TTC549 (cell line): ENCODE results near the gene AEBP1.

ENCODE experiments used
- FAIRE-seq: peaks from 2 replicates; lab custom pipeline; 2012; peaks lifted over from hg19 to GRCh38; lab: Jason Lieb, UNC

The AEBP1 gene

DNA sequence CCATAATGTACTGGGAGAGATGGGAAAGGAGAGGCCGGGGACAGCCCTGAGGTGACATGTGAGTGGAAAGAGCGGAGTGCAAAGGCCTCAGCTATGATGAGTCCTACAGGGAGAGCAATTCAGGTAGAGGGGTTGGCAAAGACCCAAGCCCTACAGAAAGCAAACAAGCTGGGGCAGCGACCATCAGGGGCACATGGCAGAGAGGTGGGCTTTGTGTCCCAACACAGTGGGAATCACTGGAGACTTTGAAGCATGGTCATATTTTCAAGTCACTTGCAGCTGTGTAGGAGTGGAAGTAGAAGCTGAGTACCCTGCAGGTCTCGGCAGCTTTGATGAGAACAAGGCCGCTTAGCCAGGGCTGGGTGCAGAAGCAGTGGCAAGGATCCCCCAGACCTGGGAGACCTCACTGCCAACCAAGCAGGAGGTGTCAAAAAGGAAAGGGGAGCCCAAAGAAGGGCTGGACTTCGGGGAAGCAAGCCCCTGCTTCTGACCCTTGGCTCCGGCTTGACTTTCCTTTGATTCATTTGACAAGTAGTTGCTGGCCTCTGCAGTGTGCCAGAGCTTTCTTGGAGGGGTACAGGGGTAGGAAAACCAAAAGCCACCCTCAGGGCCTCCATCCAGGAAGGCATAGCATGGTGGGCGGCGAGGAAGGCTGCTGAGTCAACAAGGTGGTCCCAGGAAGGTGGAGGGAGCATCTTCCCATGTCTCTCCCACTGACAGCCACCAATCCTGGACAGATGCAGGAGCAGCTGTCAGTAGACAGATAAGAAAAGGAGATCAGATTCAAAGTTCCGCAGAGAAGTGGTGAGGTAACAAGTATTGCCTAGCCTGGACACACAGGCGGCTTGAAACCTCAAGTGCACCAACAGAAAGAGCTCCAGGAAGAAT lies 36.8 kb upstream of the AEBP1 start:
- FAIRE-seq: no peak

DNA sequence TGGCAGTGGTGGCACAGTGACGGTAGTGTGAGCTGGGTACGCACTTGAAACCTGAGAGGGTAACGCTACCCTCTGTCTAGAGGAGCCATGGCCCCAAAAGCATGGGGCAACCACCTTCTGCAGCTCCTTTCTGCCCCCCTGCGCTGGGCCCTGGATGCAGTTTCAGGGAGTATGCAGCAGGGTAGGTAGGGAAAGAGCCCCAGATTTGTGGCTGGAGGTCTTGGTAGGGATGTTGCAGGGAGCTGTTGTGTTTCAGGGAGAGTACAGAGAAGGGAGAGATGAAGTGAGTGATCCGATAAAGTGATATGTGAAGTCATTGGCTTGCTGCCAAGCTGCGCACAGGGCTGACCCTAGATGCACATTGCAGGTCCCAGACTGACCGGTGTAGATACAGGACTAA lies 36.1 kb upstream of the AEBP1 start:
- no peak for FAIRE-seq

DNA sequence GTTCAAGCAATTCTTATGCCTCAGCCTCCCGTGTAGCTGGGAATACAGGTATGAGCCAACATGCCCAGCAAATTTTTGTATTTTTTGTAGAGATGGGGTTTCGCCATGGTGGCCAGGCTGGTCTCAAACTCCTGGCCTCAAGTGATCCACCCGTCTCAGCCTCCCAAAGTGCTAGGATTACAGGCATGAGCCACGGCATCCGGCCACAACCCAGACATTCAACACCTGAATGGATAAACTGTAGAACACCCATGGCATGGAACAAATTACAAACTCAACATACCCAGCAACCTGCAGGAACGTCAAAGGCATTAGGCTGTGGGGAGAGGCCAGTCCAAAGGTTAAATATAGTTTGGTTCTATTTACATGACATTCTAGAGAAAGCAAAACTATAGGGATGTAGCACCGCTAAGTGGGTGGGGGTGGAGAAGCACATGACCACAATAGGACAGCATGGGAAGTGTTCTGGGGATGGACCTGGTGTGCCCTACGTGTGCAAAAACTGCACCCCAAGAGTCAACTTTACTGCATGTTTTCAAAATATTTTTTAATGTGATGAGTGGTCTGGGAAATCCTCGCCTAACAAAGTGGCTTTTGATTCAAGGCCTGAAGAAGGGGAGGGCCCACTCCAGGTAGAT lies 32.3 kb upstream of the AEBP1 start:
- FAIRE-seq: no peak

DNA sequence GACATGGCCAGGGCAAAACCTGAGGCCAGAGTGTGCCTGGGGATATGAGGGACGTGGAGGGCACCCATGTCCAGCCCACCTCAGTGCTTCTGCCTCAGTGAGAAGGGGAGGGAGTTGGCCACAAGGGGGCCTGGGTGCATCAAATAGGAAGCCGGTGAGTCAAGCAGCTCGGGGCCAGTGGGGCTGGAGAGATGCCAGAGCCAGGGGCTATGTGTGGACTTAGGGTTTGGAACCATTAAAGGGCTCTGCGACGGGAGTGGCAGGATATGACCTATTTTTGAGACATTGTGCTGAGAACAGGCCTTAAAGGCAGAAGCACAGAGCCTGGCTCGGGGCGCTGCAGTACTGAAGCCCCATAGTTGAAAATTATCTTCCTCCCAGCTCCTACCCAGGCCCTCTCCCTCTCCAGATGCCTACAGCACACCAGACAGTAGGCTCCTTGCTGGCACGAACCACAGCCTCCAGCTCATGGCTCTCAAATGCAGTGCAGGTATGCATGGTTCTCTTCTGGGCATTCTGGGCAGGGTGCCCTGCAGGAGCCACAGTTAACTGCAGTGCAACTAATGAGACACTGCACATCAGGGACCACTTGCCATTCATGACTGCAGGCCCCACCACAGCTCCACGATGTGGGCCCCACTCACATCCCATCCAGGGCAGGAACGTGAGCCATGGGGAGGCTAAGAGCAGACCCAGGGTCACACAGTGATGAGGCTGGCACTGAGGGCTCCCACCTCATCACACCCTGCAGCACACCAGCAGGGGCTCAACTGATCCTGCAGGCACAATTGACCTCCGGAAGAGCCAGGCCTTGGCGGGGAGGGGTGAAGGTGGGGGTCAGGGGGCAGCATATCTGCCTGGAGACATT lies 31.5 kb upstream of the AEBP1 start:
- FAIRE-seq: no peak

DNA sequence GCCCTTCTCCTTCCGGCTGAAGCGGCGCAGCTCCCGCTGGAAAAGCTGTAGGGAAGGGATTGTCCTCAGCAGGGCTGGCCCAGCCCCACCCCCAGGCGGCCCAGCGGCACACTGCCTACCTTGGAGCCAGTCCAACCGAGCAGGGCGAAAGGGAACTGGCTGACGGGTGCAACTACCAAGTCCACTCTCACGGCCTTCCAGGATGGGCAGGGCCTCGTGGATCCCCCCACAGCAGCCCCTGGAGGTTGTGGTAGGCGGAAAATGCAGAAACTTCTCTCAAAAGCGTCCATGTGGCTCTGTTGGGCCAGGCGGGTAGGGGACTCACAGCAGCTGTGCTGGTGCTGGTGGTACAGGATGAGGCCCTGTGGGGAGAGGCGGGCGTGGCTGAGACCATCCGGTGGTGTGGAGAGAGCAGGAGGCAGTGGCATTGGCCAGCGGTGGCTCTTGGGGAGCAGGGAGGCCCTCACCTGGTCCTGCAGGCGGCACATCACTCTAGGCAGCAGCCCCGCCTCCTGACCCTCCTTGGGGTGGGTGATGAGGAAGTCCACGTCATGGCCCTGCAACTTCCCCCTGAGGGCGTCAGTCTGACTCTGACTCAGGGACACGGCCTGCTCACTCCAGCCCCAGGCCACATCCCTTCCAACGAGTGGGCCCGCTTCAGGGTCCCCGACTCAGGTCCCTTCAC lies 30.3 kb upstream of the AEBP1 start:
- FAIRE-seq: no peak

DNA sequence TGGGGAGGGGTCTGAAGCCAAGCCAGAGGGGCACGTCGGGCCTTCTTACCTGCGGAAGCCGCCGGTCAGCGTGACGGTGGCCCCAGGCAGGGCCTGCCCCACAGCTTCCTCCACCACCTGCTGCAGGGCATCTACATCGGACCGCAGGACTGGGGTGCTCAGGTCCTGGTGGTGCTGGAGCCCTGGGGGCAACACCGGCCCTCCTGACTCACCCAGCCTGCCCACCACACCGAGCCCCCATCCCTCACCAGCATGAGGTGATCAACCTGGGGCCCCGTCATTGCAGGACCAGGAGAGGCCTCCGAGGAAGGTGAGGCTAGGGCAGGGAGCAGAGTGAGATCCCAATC lies 29.8 kb upstream of the AEBP1 start:
- no peak for FAIRE-seq

DNA sequence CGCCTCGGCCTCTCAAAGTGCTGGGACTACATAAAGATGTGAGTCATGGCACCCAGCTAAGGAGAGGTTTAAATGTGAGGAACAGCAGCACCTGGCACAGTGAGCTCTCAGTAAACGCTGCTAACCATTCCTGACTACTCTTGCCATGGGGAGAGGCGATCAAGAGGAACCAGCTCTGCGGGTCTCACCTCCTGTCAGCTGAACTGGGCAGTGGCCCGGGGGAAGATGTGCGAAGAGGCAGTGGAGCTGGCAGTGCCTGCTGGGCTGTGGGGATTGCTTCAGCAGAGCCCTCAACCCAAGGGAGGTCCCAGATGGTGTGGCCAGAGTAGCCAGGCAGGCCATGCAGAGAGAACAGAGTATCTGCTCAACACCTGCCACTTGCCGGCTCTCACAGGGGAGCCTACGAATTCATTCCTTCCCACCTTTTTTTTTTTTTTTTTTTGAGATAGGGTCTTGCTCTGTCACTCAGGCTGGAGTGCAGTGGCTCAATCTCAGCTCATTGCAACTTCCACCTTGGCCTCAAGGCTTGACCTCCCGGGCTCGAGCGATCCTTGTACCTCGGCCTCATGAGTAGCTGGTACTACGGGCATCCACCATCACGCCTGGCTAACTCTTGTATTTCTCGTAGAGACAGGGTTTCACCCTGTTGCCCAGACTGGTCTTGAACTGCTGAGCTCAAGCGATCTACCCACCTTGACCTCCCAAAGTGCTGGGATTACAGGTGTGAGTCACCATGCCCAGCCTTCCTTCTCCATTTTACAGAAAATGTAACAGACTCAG lies 28.7 kb upstream of the AEBP1 start:
- FAIRE-seq: no peak

DNA sequence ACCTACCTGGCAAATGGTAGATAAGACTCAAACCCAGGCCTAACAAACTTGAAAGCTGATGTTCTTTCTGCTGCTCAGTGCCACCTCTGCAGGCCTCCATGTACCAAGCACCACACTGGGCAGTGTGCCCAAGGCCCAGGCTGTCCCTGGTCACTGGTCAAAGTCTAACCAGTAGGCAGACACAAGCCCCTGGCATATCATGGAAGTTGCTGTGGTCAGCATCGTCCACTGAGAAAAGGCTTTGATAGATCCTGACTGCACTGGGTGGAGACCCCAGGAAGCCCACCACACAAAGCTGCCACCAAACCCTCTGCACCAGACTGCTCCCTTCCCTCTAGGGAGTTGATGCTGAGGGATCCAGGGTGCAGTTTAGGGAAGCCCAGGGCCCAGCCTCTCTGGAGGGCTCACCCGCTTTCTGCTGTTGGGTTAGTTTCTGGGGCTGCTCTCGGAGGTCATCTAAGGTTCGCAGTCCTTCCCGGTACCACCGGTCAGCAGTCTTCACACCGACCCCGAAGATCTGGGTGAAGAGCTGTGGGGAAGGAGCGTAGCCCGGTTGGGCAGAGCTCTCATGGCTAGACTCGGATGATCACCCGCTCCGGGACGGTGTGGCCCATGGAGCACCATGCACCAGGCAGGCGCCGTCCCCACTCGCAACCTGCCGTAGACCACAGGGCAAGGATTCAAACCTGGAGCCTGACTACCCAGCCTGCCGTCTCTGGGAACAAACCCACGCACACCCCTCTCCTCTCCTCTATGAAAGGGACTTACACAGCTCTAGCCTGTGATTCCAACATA lies 27.8 kb upstream of the AEBP1 start:
- no peak for FAIRE-seq

DNA sequence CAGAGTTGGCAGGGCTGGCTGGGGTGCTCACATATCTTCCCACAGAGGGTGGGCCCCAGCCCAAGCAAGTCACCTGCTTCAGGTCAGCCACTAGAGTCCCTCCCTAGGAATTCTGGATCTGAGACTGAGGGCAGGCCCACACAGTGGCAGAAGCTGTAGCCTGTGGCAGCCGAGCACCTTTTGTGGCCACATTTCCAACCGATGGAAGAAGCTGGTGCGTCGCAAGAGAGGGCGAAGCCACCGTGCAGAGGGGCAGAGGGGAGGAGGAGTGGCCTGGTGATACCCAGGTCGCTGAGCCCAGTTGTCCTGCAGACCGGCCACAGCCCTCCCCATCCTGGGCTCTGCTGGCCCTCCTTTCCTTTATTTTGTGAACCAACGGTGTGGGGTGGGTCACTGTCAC lies 27.1 kb upstream of the AEBP1 start:
- FAIRE-seq: no peak

DNA sequence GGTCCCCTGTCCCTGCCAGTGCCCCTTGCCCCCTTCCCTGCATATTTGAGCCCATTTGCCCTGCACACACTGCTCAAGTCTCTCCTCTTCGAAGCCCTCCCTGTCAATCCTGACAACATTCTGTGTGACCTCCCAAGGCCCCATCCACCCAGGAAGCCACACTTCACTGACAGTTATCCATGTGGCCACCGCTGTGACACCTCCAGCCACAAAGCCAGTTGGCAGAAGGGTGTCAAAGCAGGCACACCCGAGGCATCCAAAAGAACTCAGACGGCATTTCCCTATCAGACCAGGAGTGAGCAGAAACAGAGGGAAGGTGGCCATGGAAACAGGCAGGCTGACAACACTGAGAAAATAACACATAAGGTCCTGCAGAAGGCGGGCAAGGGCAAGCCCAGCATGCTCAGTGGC lies 26.5 kb upstream of the AEBP1 start:
- FAIRE-seq: no peak

DNA sequence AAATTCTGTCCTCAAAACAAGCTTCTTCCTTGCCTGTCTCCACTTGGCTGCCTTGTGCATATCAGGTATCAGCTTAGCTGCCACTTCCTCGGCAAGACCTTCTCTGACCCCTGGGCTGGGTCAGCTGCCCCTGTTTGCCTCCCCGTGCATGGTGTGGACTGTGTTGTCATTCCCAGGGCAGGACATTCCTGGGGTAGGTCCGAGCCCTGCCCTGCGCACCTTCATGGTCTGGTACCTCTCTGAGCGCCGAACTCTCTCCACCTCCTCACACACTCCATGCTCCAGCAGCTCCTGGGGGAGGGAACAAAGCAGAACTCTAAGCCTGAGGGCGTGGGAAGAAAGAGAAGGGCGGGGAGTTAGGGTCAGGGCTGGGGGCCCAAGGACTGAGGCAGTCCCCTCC lies 25.6 kb upstream of the AEBP1 start:
- no peak for FAIRE-seq

DNA sequence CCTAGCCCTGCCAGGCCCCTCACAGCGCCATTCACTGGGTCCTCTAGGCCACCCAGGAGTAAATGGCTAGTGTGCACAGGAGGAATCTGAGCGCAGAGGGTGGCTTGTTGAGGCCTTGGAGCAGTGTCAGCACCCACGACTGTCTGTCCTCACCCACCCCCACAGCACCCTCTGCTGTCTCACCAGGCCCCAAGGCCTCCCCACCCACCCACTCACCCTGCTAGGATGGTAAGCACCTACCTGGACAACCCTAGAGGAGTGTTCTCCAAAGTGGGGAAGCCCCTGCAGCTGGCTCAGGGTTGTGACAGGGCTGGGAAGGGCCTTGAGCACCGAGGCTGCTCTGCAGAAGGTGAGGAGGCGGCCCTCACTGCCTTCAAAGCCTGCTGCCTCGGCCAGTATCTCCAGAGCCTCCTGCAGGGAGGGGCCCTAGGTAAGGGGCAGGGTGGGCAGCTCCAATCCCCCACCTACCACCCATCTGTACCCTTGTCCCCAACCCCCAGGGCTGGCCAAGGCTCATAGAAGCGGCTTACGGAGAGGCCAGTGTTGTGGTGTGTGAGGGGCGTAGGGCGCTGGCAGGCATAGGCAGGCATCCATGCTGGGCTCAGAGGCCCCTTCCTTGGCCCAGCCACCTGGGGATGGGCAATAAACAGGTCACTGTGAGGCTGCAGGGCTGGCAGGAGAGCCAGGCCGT lies 24.7 kb upstream of the AEBP1 start:
- FAIRE-seq: no peak

DNA sequence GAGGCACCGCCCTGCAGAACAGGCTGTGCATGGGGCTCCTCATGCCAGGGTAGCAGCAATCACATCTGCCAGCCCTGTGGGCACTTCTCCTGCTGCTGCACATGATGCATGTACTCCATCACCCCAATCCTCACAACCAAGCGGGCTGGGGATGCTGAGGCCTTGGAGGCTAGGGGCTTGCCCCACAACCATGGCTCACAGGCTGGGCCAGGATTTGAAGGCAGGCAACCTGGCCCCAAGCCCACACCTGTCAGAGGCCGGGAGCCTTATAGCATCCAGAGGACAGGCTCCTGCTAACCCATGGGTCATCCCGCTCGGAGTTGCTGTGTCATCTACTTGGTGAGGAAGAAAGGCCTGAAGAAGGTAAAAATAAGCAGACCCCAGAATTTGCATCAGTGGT lies 24.0 kb upstream of the AEBP1 start:
- no peak for FAIRE-seq

DNA sequence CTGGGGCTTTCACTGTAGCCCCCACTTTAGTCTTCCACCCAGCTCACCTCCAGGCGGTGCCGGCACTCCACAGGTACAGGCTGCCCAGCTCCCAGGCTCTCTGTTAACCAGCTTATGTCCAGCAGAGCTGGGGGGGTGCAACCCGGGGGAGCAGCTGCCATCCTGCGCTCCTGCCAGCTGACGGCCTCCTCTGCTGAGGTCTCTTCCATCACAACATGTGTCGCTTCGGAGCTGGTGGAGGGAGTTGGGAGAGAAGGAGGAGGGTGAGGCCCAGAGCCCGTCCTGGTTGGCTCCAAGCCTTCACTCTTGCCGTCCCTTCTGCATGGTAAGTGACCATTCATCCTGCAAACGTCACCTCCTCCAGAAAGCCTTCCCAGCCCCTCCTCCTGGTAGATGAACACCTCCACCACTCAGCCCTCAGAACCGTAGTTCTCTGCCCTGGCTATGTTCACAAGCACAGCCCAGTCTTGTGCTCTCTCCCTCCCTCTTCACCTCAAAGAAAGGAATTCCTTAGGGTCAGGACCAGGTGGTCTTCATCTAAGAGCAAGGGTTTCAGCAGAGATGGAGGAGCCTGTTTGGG lies 23.4 kb upstream of the AEBP1 start:
- no peak for FAIRE-seq

DNA sequence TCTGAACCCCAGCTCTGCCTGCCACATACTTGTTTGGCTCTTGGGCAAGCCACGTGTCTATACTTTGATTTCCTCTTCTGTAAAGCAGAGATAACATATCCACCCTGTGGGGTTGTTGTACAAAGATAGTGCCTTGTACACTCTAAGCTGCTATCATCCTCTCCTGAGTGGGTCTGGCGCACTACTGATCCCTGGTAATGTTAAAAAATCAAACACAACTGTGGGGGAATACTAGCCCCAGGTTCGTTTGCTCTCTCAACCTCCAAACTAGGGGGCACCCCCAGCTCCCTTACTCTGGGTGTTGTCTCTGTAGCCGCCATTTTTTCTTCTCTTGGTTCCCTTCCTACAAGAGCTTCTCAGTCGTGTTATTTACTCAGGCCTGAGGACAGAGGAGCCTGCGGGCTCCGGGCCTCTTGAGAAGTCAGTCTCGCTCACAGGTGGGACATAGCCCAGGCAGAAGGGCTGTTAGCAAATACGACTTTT lies 22.8 kb upstream of the AEBP1 start:
- FAIRE-seq: no peak

DNA sequence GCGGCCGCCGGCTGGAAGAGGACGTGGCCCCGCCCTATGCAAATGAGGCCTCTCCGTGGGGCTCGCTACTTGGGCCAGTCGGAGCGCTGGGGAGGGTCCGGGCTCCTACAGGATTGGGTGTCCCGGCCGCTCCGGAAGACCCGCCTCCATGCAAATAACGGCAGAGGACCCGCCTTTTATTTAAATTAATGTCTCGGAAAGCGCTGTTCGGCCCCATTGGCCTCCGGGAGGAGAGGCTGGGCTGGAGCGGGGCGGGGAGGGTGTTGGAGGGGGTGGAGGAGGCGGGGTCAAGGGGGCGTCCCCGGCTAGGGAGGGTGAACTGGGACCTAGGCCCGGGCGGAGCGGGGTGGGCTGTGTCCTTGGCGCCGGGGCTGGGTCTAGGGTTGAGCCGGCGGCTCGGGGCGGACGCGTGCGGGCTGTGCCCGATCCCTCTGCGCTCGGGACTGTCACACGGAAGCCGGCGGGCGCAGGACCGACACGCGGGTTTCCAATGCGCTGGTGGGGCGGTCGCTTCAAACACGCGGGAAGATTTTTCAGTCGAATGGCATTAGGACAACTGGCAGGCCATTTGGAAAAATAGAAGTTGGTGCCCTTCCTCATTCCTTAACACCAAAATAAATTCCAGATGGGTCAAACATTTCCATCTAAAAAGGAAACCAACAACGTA lies 21.5 kb upstream of the AEBP1 start:
- FAIRE-seq: peak; percentile 40

DNA sequence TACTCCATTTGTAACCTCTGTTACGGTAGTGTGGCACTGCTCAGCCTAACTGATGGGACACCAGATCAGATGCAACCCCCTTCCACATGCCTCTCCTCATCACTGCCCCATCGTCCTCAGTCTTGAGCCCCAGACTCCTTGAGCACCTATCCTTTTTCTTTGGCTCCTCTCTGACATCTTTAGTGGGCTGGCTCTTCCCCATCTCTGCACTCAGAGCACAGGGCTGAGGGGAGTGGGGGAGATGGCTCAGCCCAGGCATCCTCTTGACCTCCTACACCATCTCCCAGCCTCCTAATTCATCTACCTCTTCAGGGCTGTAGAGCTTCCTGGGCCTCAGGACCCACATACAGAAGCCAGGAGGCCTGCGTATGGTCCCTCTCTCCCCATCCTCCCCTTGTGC lies 20.3 kb upstream of the AEBP1 start:
- FAIRE-seq: no peak

DNA sequence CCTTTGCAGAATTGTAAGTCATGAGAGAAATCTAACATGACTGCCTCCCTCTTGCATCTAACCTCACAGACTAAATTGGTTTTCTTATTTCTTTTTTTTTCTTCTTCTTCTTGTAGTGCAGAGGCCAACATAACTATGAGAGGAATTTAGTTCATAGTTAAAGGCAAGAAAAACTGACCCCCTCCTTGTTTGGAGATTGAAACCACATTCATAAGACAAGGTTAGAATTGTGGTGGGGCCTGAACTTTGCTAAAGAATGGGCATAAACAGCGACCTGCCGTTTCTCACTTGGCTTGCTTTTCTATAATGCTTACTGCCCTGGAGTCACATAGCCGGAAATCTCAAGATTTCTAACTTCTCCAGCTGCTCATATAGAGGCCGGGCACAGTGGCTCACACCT lies 19.4 kb upstream of the AEBP1 start:
- no peak for FAIRE-seq

DNA sequence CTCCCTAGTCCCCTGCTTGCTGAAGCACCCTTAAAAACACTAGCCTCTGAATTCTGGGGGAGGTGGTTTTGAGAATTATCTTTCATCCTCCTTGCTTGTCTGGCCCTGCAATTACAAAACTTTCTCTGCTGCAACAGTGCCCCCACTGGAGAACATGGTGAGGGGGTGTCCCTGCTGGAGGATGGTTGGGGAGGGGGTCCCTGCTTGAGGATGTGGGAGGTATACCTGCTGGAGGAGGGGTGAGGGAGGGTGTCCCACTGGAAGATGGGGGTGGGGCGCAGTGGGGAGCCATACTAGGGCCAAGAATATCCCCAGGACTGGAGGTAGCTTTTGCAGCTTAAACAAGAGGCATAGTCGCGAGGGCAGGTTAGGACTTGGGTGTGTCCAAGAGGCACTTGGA lies 18.6 kb upstream of the AEBP1 start:
- no peak for FAIRE-seq
